H9 (cell line): ENCODE data around the gene ZKSCAN7. TPM values are rescaled to one million over a fixed set of nuclear protein-coding genes. Genes with fewer than 3 reads are reported as not detected.

Experiments used
- DNase-seq: peaks from one replicate; pipeline ENCODE4 v3.0.0-alpha.2; 2017
- H2AFZ ChIP-seq: one replicate; pipeline ENCODE4 v1.6.1; 2013; ENCODE audit warnings: mild to moderate bottlenecking, low read length, control low read depth, moderate library complexity
- H2AK5ac ChIP-seq: 2 replicates; pipeline ENCODE4 v1.6.1; 2013; ENCODE audit warnings: low read length, control low read depth, mixed read lengths; ENCODE audit not compliant: insufficient read length
- H2BK120ac ChIP-seq: one replicate; pipeline ENCODE4 v1.6.1; 2013; ENCODE audit warnings: low read depth, mild to moderate bottlenecking, low read length, control low read depth, inconsistent platforms; ENCODE audit not compliant: poor library complexity, severe bottlenecking
- H2BK12ac ChIP-seq: 2 replicates; pipeline ENCODE4 v1.6.1; 2013; ENCODE audit warnings: low read length, control low read depth, mixed read lengths, low read depth; ENCODE audit not compliant: insufficient read length
- H2BK15ac ChIP-seq: 2 replicates; pipeline ENCODE4 v1.6.1; 2013; ENCODE audit warnings: low read depth, low read length, control low read depth
- H2BK20ac ChIP-seq: one replicate; pipeline ENCODE4 v1.6.1; 2013; ENCODE audit warnings: low read depth, mild to moderate bottlenecking, low read length, control low read depth, inconsistent platforms; ENCODE audit not compliant: poor library complexity, severe bottlenecking
- H2BK5ac ChIP-seq: 2 replicates; pipeline ENCODE4 v1.6.1; 2013; ENCODE audit warnings: low read length, control low read depth, mixed read lengths; ENCODE audit not compliant: insufficient read length
- H3K14ac ChIP-seq: 2 replicates; pipeline ENCODE4 v1.6.1; 2013; ENCODE audit warnings: low read length, control low read depth; ENCODE audit not compliant: insufficient read depth
- H3K18ac ChIP-seq: 2 replicates; pipeline ENCODE4 v1.6.1; 2013; ENCODE audit warnings: low read depth, mild to moderate bottlenecking, mixed read lengths, low read length, control low read depth; ENCODE audit not compliant: insufficient read length
- H3K23ac ChIP-seq: 2 replicates; pipeline ENCODE4 v1.6.1; 2013; ENCODE audit warnings: low read length, control low read depth, mixed read lengths, low read depth; ENCODE audit not compliant: insufficient read length
- H3K23me2 ChIP-seq: 2 replicates; pipeline ENCODE4 v1.6.1; 2013; ENCODE audit warnings: low read depth, mild to moderate bottlenecking, mixed read lengths, low read length, control low read depth; ENCODE audit not compliant: insufficient read length, poor library complexity, severe bottlenecking
- H3K27ac ChIP-seq: 2 replicates; pipeline ENCODE4 v1.5.1; 2013; ENCODE audit warnings: low read length, control low read depth, mixed read lengths, low read depth; ENCODE audit not compliant: insufficient read length
- H3K27me3 ChIP-seq: 2 replicates; pipeline ENCODE4 v1.6.1; 2013; ENCODE audit warnings: low read length, control low read depth, inconsistent platforms; ENCODE audit not compliant: insufficient read depth
- H3K4ac ChIP-seq: 2 replicates; pipeline ENCODE4 v1.6.1; 2013; ENCODE audit warnings: low read depth, mild to moderate bottlenecking, control low read depth, inconsistent platforms, low read length, moderate library complexity
- H3K4me1 ChIP-seq: 2 replicates; pipeline ENCODE4 v1.6.1; 2013; ENCODE audit warnings: low read length, control low read depth, inconsistent platforms; ENCODE audit not compliant: insufficient read depth
- H3K4me2 ChIP-seq: 2 replicates; pipeline ENCODE4 v1.6.1; 2013; ENCODE audit warnings: low read length, control low read depth, mixed read lengths; ENCODE audit not compliant: insufficient read length, insufficient read depth
- H3K56ac ChIP-seq: 2 replicates; pipeline ENCODE4 v1.6.1; 2013; ENCODE audit warnings: low read depth, mild to moderate bottlenecking, mixed read lengths, low read length, control low read depth; ENCODE audit not compliant: insufficient read length
- H3K79me1 ChIP-seq: 2 replicates; pipeline ENCODE4 v1.6.1; 2013; ENCODE audit warnings: low read depth, mild to moderate bottlenecking, moderate library complexity, low read length, control low read depth, inconsistent platforms; ENCODE audit not compliant: insufficient read depth, poor library complexity, severe bottlenecking
- H3K79me2 ChIP-seq: 2 replicates; pipeline ENCODE4 v1.6.1; 2013; ENCODE audit warnings: low read length, control low read depth, inconsistent platforms; ENCODE audit not compliant: insufficient read depth
- H3K9ac ChIP-seq: 2 replicates; pipeline ENCODE4 v1.6.1; 2013; ENCODE audit warnings: low read length, control low read depth, mixed read lengths; ENCODE audit not compliant: insufficient read length; ENCODE audit errors: extremely low read depth
- H3K9me3 ChIP-seq: one replicate; pipeline ENCODE4 v1.6.1; 2013; ENCODE audit warnings: low read depth, low read length, inconsistent platforms; ENCODE audit not compliant: control insufficient read depth
- H3T11ph ChIP-seq: one replicate; pipeline ENCODE4 v1.6.1; 2013; ENCODE audit warnings: mild to moderate bottlenecking, low read length, control low read depth, inconsistent platforms
- H4K20me1 ChIP-seq: one replicate; pipeline ENCODE4 v1.6.1; 2013; ENCODE audit not compliant: control insufficient read depth, insufficient read length, insufficient read depth
- H4K5ac ChIP-seq: 2 replicates; pipeline ENCODE4 v1.6.1; 2013; ENCODE audit warnings: low read depth, mild to moderate bottlenecking, mixed read lengths, low read length, control low read depth; ENCODE audit not compliant: insufficient read length
- H4K8ac ChIP-seq: replicated peaks from 2 replicates; pipeline ENCODE4 v1.6.1; 2013; ENCODE audit warnings: low read length, control low read depth, mixed read lengths, low read depth; ENCODE audit not compliant: insufficient read length
- H4K91ac ChIP-seq: 2 replicates; pipeline ENCODE4 v1.6.1; 2013; ENCODE audit warnings: low read depth, mild to moderate bottlenecking, moderate library complexity, mixed read lengths, low read length, control low read depth; ENCODE audit not compliant: insufficient read length
- H3K27ac Mint-ChIP-seq, 3 experiments: 2 replicates in 2 of 3; 3 replicates in 1 of 3; pipeline ENCODE4 v1.8.0; 2020 to 2021; ENCODE audit warnings: mixed read lengths in 3 of 3, mild to moderate bottlenecking in 1 of 3, moderate library complexity in 1 of 3
- H3K27me3 Mint-ChIP-seq: 2 replicates; pipeline ENCODE4 v1.8.0; 2021; ENCODE audit warnings: low read depth, mild to moderate bottlenecking, moderate library complexity, mixed read lengths
- H3K36me3 Mint-ChIP-seq, 3 experiments: 2 replicates in 2 of 3; 3 replicates in 1 of 3; pipeline ENCODE4 v1.8.0; 2020 to 2021; ENCODE audit warnings: low read depth in 3 of 3, mixed read lengths in 3 of 3; ENCODE audit not compliant: insufficient read depth in 1 of 3
- H3K4me1 Mint-ChIP-seq, 2 experiments: 2 replicates each; pipeline ENCODE4 v1.8.0; 2020; ENCODE audit warnings: mixed read lengths in 2 of 2
- H3K4me3 Mint-ChIP-seq, 2 experiments: 2 replicates in 1 of 2; 3 replicates in 1 of 2; pipeline ENCODE4 v1.8.0; 2020 to 2021; ENCODE audit warnings: mild to moderate bottlenecking in 2 of 2, mixed read lengths in 2 of 2, moderate library complexity in 1 of 2
- H3K9me3 Mint-ChIP-seq, 2 experiments: 2 replicates in 1 of 2; 3 replicates in 1 of 2; pipeline ENCODE4 v1.8.0; 2020; ENCODE audit warnings: mild to moderate bottlenecking in 2 of 2, mixed read lengths in 2 of 2, moderate library complexity in 1 of 2
- CTCF ChIP-seq: fragments of 200-600 bp; sonication (generic); conservative IDR thresholded peaks from 3 replicates; pipeline ENCODE4 v1.8.0; 2021; ENCODE audit warnings: antibody characterized with exemption, mild to moderate bottlenecking
- WGBS: extraction: QIAGEN DNeasy Blood & Tissue Kit; methylation state at CpG from one replicate; pipeline ENCODE4 v1.1.7; 2013; ENCODE audit warnings: missing lambda C conversion rate, low lambda C conversion rate, mixed read lengths; ENCODE audit not compliant: insufficient read length; ENCODE audit errors: extremely low coverage; 5-methylcytosine and 5-hydroxymethylcytosine counted together
- total RNA-seq: library from RNA; stranded (reverse); gene quantifications from 2 replicates; pipeline ENCODE4 v1.2.1, GENCODE V29; 2021

ZKSCAN7 gene
- total RNA-seq, 1 experiment from 2014 or later = 8.7 TPM

- H3K9me3 Mint-ChIP-seq = peaks cover 29 to 43% of the 10 kb centered on the region in 2 experiments
- no peak for TF ChIP-seq CTCF
Observed at GRCh38 chr3:44562147-44562546, 7.2 kb downstream of the ZKSCAN7 start.

More at GRCh38 chr3:44562147-44562546, 7.2 kb downstream of the ZKSCAN7 start:
- Histone ChIP-seq H4K20me1 (no peaks in the 10 kb centered on the region), H3K9me3 (peaks cover 22% of the 10 kb centered on the region), H3K79me2 (no peaks in the 10 kb centered on the region), H3K4me1 (no peaks in the 10 kb centered on the region), H3K27ac (no peak overlapping the region), H3K23me2 (no peaks in the 10 kb centered on the region), H3K56ac (no peak overlapping the region), H3K9ac (no peak overlapping the region), H3K4ac (no peak overlapping the region), H3T11ph (no peak overlapping the region), H3K79me1 (no peaks in the 10 kb centered on the region), H2BK12ac (no peak overlapping the region), H4K5ac (no peak overlapping the region), H2AFZ (no peak overlapping the region), H2BK15ac (no peak overlapping the region), H3K23ac (no peak overlapping the region), H4K8ac (no peak overlapping the region), H2BK5ac (no peak overlapping the region), H3K4me2 (no peak overlapping the region), H3K18ac (no peak overlapping the region), H3K27me3 (no peaks in the 10 kb centered on the region), H2AK5ac (no peak overlapping the region), H3K14ac (no peak overlapping the region), H4K91ac (no peak overlapping the region), H2BK120ac (no peak overlapping the region), H2BK20ac (no peak overlapping the region)
- DNase-seq = no peak
- no peak overlapping the region for H3K27ac Mint-ChIP-seq
- no peak overlapping the region for H3K4me3 Mint-ChIP-seq
- H3K27me3 Mint-ChIP-seq = no peaks in the 10 kb centered on the region; the same call in 1 of the 2 replicates
- peaks cover 91 to 95% (median 93%) of the 10 kb centered on the region in 3 experiments for H3K36me3 Mint-ChIP-seq
- no peaks in the 10 kb centered on the region for H3K4me1 Mint-ChIP-seq
- WGBS = no CpG with 5 or more reads among the region's 3 CpGs
